ENCODE data around the gene MPRIP.
"Not testable (repeated sequence)": the region's sequence is repeated elsewhere in the genome, so short reads cannot be mapped to it uniquely, and the experiment has no call there.

Gene MPRIP

GRCh38 chr17:17125136-17126084 lies 83.2 kb downstream of the MPRIP start:
- DNase-seq (ENCODE audit: low read depth in 2 of 3, low spot score in 2 of 3): no peak

DNA sequence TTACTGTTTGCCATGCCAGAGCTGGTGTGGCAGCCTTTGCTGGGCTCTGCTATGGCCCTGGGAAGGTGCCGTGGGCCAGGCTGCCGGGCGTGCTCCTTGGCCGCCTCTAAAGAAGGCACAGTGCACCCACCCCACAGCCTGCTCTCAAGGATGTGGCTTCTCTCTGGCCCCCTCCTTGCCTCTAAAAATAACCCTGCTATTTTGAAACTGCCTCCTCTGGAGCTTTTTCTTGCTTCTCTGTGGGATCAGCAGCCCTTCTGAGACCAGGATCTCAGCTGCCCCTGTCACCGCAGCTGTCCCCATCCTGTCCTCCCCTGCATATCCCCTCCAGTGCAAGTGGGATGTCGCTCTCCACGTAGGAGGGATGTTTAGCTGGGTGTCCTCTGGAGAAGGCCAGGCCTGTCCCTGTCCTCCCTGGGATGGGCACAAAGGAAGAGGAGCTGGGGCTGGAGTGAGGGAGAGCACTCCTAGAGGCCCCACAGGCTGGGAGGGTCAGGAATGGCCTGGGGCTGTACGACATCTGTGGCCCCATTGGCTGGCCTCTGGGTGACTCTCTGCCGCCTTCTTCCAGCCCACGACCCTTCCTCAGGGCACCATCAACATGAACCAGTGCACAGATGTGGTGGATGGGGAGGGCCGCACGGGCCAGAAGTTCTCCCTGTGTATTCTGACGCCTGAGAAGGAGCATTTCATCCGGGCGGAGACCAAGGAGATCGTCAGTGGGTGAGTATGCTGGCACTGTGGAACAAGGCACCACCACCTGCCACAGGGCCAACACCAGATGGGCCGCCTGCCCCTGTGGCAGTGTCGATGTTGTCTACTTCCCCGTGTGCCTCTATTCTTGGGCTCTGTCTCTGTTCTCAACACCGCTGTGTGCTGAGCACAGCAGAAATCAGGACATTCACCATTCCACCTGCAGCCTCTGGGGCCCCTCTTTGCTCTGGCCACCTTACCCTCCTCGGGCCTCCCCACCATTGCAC lies 84.2 kb downstream of the MPRIP start:
- DNase-seq (ENCODE audit: low read depth in 2 of 3, low spot score in 2 of 3): no peak

- DNase-seq (ENCODE audit: low read depth in 2 of 3, low spot score in 2 of 3): no peak
Measured at GRCh38 chr17:17127156-17127555, 84.9 kb downstream of the MPRIP start.

DNA sequence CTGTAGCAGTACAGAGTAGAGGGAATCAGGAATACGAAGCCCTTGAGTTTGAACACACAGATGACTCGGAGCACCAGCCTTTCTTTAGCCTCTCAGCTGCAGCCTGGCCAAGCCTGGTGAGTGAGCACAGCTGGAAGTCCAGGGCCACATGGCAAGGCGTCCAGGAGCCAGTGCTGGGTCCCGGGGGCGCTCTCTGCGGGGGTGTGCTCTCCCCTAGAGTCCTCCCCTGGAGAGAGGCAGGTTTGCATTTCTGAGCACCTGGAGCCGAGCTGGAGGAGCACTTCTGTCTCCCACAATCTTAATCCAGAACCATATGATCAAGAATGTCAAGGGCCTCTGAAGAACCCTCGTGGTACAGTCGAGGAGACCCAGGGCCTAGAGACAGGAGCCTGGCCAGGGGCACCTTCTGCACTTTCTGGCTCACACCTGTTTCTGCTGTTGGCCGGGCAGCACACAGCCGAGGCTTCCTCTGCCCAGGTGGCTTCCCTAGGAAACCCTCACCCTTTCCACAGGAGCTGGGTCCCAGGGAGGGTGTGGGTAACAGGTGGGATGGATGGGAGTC lies 85.6 kb downstream of the MPRIP start:
- no peak for DNase-seq (ENCODE audit: low read depth in 2 of 3, low spot score in 2 of 3)

DNA sequence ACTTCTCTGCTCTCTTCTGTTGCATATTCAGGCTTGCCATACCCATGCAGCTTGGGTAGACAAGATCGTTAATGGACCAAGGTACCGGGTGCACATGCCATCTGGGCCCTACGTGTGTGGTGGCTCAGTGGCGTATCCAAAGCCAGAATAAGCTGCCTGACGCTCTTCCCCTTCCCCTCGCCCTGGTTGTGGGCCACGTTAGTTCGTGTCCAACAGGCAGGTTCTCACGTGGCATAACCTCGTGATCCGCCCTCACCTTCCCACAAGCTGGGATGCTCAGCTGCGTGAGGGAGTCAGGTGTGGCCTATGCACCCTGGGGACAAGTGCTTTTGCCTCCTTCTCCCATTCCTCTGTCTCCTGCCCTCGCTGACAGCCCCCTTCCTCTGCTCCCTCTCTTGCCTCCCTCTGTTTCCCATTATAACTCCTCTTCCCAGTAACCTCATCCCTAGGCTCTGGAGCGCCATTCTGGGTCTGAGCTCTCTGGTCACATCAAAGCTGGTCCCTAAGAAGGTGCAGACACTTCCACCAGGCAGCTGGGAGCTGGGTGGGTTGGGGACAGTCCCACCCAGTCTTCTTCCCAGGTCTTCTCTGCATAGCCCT lies 86.3 kb downstream of the MPRIP start:
- no peak for DNase-seq (ENCODE audit: low read depth in 2 of 3, low spot score in 2 of 3)

GRCh38 chr17:17129466-17129865 lies 87.2 kb downstream of the MPRIP start:
- DNase-seq (ENCODE audit: low read depth in 2 of 3, low spot score in 2 of 3): no peak

DNA sequence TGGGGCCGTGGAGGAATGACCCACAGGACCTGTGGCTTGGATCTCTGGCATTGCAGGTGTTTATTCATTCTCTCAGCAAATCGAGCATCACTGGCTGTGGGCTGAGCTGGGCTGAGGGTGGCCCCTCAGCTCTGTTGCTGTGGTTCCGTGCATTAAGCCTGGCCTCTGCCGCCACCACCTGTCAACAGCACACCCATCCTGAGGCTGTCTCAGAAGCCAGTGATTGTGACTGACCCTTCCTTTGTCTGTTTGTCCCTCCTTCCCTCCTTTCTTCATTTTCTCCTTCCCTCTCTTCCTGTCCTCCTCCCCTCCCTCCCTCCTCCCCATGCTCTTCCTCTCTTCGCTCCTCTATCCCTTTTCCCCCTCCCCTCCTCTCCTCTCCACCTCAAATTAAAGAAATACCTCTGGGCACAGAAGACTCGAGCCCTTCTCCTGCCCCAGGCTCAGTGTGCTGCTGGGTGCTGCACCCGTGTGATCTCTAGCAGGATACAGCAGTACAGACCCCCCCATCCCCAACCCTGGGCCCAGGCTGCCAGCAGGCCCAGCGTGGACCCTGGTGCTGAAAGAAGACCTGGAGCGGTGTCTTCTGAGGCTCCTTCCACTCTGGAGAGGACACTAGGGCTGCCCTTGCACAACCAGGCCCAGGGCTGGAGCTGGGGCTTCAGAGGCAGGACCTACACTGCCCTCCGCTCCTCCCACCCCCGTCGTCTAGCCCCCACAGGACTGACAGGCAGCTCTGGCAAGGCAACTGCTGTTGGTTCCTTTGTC lies 88.0 kb downstream of the MPRIP start:
- no peak for DNase-seq (ENCODE audit: low read depth in 2 of 3, low spot score in 2 of 3)

GRCh38 chr17:17131839-17132238 lies 89.6 kb downstream of the MPRIP start:
- DNase-seq (ENCODE audit: low read depth in 2 of 3, low spot score in 2 of 3): no peak

DNA sequence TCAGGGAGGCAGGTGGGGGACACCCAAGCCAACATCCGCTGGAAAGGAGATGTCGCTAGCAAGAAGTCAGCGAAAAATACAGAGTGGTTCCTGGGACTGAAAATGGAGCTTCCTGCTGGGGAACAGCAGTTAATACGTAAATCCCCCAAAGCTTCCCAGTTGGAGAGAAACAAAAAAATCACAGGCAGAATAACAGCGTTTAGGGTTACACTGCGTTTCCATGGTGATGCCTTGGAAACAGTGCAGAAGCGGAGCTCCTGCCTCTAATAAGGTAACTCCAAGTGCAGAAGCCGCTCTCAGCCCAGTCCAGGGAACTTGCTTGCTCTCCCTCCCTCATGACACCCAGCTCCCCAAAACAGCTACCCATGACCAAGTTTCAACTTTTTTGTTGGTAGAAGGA lies 90.5 kb downstream of the MPRIP start:
- no peak for DNase-seq (ENCODE audit: low read depth in 2 of 3, low spot score in 2 of 3)

- no peak for DNase-seq (ENCODE audit: low read depth in 2 of 3, low spot score in 2 of 3)
Measured at GRCh38 chr17:17134051-17134956, 92.0 kb downstream of the MPRIP start.

- DNase-seq (ENCODE audit: low read depth in 2 of 3, low spot score in 2 of 3): no peak
Measured at GRCh38 chr17:17134957-17135333, 92.7 kb downstream of the MPRIP start.

GRCh38 chr17:17136221-17136620 lies 94.0 kb downstream of the MPRIP start:
- DNase-seq (ENCODE audit: low read depth in 2 of 3, low spot score in 2 of 3): not testable (repeated sequence)

GRCh38 chr17:17137731-17138585 lies 95.7 kb downstream of the MPRIP start:
- no peak for DNase-seq (ENCODE audit: low read depth in 2 of 3, low spot score in 2 of 3)

GRCh38 chr17:17139972-17140589 lies 97.8 kb downstream of the MPRIP start:
- no peak for DNase-seq (ENCODE audit: low read depth in 2 of 3, low spot score in 2 of 3)

DNA sequence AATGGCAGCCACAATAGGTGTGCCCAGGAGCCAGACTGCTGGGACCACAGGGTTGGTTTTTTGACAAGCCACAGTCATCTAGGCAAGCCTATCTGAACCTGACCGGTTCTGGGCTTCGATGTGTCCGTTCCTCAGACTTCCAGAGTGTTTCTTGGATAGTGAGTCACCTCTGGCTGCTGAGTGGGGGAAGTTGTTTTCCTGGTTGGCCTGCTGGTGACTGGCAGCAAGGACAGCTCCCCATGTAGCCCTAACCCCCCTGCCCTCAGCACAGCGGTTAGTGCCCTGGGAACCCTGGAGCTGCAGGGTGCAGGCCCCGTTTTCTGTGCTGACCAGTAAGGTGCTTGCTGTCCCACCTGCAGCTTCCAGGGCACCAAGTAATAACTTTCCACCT lies 98.3 kb downstream of the MPRIP start:
- no peak for DNase-seq (ENCODE audit: low read depth in 2 of 3, low spot score in 2 of 3)

DNA sequence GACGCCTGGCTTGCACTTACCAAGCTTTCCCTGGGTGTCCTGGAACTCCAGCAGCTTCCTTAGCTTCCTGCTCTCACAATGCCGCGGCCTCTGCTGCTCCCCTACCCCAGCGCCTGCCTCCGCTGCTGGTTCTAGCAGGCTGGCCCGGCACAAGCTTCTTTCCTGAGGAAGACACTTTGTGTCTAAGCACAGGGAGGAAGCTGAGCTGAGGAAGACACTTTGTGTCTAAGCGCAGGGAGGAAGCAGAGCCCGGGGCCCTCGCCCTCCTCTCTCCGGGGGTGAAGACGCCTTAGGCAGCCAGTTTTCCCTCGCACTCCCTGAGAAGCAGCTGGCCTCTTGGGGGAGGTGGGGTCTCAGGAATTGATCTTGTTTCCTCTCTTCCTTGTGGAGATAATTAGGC lies 99.0 kb downstream of the MPRIP start:
- DNase-seq (ENCODE audit: low read depth in 2 of 3, low spot score in 2 of 3): no peak

DNA sequence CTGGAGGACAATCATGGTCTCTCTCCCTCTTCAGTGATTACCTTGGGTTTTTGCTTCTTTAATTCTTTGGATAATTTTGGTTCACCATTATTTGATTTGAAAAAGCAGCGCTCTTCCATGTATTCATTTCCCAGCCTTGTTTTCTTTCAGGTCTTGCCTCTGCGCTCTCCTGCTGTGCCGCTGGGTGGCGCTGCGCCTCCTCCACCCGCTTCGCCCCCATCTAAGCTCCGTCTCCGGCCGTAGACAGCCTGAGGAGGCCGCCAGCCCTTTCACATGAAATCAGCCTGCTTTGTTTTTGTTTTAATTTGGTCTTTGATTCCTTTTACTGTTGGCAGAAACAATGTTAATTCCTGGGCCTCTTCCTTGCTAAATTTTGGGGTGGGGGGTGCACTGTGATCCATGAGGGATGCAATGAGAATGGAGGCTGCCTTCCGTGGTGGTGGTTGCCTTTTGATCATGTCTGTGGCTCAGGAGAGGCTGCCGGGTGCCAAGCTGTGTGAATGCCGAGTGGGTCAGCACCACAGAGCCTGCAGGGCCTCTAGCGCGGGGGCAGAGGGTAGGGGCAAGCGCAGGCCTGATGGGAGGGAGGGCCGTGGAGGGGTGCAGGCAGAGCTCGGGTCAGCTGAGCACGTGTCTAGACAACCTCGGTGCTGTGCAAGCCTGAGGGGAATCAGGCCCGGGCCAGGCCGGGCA lies 99.7 kb downstream of the MPRIP start:
- DNase-seq (ENCODE audit: low read depth in 2 of 3, low spot score in 2 of 3): no peak

Measured in activated CD8-positive, alpha-beta memory T cell treated with anti-CD3 and anti-CD28 coated beads for 48 hours (primary cell).